ENCODE data around the gene P2RY6.

P2RY6 gene

DNA sequence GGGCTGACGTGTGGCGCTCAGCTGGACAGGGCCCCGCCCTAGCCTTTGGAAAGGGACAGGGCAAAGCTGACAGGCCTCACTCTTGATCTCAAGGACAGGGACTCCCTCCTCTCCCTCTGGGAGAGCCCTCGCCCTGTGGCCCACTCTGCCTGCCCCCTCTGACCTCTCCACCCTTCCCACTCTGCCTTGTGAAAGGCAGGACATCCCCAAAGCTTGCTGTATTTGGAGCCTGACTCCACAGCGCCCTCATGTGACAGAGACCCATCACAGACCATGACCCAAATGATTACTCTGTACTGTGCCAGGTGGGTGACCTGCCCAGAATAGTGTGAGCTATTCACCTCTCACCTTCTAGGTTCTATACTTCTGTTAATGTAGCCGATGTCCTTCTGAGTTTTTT is 35.3 kb upstream of the P2RY6 start:
- in situ Hi-C loops (cut with MboI; ENCODE audit: low sequenced_read_pairs): no loop called here

DNA sequence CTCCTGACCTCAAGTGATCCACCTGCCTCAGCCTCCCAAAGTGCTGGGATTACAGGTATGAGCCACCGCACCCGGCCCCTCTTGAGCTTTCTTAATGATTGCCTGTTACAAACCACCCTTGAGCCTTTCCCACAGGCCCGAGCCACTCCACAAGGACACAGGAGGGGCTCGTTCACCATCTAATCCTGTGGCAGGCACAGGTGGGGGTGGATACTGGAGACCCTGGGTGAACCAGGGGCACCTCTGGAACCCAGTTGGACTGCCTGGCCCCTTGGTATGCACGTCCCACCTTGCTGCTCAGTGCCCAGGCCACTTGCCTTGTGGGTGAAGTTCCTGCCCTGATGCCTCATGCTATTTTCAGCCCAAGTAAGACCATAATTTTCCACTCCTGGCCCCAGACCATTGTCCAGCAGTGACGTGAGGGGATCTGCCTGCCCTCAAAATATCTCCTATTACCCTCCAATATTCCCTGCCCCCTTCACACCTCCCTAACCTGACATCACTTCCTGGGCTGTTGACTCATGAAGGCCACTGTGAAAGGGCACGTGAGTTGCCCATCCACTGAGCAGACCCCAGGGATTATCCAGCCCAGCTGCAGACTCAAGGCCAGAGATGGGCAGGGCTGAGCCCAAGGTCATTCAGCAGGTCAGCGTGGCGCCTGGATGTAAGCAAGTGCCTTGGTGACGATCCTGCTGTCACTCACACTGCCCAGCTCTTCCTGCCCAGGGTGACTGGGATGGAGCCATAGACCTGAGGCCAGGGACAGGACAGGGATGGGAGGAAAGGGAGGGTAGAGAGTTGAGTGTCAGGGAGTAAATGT is 34.5 kb upstream of the P2RY6 start:
- in situ Hi-C loops (cut with MboI; ENCODE audit: low sequenced_read_pairs): no loop called here

DNA sequence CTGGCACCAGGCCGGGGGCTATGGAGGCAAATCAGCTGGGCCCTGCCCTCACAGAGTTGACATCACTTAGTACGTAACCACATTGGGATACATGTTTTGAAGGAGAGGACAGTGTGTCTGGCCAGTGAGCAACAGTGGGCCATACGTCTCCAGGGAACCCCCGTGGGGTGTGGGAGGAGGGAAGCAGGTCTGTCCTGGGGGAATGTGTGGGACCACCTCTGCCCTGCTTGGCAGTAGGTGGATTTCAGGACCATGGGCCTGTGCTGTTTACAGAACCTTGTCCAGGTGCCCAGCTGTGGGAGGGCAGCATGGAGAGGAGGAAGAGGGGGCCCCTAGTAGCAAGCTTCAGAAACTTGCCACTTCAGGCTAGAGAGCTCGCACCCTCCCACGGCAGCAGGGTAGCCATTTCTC is 33.0 kb upstream of the P2RY6 start:
- in situ Hi-C loops (cut with MboI; ENCODE audit: low sequenced_read_pairs): no loop called here

DNA sequence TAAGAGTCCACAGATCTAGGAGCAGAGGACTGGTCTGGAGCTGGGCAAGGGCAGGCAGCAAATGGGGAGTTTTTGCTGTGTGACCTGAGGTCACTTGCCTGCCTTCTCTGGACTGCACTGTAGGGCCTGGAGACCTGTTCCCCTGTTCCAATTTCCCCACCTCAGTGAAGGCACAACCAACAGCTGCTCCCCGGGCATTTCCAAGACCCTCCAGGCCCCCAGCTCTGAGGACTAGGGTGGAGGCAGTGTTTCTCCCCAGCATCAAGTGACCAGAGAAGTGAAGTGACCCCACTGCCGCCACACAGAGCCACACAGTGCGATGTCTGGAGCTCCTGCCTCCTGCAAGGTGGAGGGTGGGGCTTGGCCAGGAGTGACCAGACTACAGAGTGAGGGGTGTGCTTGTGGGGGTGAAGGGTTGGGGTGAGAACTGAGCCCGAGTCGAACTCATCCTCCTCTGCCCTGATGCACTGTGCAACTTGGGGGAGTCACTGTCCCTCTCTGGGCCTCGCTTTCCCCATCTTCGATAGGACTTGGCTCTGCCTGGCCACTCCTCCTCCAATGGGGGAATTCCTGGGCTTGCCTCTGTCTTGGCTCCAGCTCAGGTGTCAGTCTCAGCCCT is 32.5 kb upstream of the P2RY6 start:
- in situ Hi-C loops (cut with MboI; ENCODE audit: low sequenced_read_pairs): loop anchor here (5.0 kb wide), 1 partner anchor 52 kb away; no protein-coding TSS in a partner anchor

DNA sequence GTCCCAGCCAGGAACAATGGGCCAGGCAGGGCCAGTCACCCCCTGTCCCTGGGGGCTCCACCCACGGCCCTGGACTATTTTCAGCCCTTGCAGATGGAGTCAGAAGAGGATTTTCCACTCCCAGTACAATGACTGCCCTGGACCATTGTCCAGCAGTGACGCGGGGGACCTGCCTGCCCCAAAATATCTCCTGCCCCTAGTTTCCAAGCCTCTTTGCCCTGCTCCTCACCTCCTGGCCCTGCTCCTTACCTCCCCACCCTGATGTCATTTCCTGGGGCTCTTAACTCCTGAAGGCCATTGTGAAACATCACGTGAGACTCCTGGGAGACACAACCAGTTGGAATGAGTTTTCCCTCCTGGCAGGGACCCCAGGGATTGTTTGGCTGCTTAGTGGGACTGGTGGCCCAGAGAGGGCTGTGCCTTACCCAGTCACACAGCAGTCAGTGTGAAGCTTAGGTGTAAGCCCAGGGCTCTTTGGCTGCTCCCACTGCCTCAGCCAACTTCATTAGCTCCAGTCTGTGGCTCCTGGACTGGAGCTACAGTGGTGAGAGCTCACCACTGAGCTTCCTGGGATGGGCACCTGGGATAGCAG is 31.9 kb upstream of the P2RY6 start:
- in situ Hi-C loops (cut with MboI; ENCODE audit: low sequenced_read_pairs): loop anchor here (5.0 kb wide), 1 partner anchor 53 kb away; no protein-coding TSS in a partner anchor

DNA sequence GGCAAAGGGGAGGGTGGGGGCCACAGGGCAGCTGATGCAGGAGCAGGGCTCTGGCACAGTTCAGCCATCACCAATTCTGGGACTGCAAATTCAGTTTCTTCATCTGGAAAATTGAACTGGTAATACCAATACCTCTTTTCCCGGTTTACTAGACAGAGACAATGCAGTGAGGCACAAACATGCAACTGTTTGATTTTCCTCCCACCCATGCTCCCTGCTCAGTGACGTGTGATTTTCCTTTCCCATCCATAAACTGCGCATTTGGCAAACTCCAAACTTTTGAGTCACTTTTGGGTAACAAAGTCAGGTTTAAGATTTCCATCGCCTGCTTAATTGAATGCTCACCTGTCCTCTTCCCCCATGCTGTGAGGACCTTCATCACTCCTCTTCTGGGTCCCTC is 30.8 kb upstream of the P2RY6 start:
- in situ Hi-C loops (cut with MboI; ENCODE audit: low sequenced_read_pairs): loop anchor here (5.0 kb wide), 1 partner anchor 54 kb away; no protein-coding TSS in a partner anchor

DNA sequence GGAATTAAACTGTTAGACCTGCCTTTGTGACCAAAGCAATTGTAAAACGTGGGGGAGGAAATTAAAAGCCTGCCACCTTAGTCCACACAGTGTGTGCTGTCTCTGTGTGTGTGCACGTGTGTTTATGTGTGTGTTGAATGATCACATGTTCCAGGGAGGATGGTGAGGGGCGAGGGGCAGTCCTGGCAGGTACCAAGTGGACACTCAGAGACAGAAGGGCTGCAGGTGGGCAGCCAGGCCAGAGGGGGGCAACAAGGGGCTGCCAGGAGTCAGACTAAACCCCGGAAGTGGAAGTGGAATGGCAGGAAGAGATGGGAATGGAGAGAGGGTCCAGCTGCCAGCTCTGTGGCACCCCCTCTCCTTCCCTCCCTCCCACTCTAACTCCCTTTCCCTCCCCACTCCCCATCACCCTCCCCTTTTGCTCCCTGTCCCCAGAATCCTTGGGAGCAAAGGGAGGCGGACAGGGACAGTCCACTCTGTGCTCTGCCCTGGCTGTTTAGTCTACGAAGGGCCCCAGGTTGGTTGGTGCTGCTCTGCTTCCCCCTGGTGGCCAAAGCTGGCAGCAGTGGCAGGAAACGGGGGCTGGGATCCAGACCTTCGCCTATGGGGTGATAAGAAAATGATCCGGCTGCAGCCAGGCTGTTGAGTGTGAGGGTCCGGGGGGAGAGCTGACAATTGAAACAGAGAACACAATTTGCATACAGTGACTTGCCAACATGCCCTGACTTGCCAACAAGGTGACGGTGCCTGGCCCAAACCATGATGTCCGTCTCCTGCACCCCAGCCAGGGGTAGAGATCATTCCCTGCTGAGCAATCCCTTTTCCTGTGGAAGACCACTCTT is 29.7 kb upstream of the P2RY6 start:
- in situ Hi-C loops (cut with MboI; ENCODE audit: low sequenced_read_pairs): loop anchor here (5.0 kb wide), 1 partner anchor 55 kb away; no protein-coding TSS in a partner anchor

DNA sequence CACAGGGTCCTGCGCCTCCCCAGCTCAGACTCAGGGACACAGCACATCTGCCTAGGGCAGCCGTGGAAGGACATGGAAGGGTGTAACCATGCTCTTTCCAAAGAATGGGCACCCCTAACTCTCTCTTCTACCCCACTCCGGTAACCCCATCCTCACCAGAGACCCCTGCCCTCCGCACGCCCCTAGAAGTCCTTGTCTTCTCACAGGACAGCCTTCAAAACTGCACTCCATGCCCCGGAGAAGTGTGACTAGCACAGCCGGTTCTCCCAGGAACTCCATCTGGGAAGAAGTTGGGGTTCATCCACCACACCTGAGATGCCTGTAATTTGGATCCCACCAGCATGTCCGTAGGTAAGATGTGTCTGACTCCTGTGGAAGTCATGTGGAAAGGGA is 29.0 kb upstream of the P2RY6 start:
- in situ Hi-C loops (cut with MboI; ENCODE audit: low sequenced_read_pairs): loop anchor here (5.0 kb wide), 1 partner anchor 56 kb away; no protein-coding TSS in a partner anchor

DNA sequence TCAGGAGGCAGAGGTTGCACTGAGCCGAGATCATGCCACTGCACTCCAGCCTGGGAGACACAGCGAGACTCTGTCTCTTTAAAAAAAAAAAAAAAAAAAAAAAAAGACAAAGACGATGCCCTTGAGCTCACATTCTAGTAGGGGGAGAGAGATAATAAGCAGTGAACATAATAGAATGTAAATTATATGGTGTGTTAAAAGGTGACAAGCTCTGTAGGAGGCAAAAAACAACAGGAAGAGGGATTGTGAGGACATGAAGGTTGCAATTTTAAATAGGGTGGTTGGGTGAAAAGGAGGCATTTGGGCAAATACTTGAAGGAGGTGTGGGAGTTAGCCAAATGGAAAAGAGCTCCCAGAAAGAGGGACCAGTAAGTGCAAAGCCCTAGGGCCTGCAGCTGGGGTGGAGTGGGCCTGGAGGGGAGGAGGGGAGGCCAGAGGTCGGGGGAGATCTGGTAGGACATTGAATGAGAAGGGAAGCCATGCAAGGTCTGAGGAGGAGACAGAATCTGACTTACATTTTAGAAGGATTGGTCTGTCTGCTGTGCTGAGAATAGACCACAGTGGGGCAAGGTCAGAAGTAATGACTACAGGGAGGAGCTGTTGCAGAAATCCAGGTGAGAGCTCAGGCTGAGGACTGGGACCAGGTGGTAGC is 27.4 kb upstream of the P2RY6 start:
- in situ Hi-C loops (cut with MboI; ENCODE audit: low sequenced_read_pairs): loop anchor here (5.0 kb wide), 1 partner anchor 57 kb away; no protein-coding TSS in a partner anchor

DNA sequence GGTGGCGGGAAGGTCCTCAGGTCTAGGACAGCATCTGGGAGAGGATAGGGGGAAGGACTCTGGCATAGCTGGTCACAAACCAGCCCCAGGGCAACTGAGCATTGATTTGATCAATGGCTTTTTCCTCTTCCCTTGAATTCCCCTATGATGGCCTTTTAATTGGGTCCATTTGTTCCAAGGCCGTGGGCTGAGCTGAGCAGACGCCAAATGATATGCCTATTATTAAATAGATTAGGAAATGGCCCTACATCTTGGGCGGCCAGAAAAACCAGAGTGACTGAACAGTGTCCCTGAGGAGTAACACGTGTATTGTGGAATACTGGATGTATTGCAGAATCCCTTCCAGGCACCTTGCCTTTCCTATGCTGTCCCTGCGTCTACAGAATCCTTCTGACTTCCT is 26.7 kb upstream of the P2RY6 start:
- in situ Hi-C loops (cut with MboI; ENCODE audit: low sequenced_read_pairs): no loop called here

DNA sequence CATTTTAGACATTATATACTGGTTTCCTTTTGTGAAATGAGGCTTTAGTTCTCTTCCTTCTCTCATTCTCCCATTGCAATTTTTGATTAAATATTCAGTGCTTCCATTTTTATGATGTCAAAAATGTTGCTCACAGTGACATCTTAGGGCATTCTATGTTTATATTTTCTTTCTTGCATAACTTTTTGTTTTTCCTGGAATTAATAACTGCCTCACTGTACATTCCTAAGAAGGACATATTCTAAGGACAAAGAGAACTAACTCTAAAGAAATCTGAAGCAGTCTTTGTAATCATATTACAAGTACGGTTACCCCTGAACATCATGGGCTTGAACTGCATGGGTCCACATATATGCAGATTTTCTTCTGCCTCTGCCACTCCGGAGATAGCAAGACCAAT is 25.8 kb upstream of the P2RY6 start:
- in situ Hi-C loops (cut with MboI; ENCODE audit: low sequenced_read_pairs): no loop called here

DNA sequence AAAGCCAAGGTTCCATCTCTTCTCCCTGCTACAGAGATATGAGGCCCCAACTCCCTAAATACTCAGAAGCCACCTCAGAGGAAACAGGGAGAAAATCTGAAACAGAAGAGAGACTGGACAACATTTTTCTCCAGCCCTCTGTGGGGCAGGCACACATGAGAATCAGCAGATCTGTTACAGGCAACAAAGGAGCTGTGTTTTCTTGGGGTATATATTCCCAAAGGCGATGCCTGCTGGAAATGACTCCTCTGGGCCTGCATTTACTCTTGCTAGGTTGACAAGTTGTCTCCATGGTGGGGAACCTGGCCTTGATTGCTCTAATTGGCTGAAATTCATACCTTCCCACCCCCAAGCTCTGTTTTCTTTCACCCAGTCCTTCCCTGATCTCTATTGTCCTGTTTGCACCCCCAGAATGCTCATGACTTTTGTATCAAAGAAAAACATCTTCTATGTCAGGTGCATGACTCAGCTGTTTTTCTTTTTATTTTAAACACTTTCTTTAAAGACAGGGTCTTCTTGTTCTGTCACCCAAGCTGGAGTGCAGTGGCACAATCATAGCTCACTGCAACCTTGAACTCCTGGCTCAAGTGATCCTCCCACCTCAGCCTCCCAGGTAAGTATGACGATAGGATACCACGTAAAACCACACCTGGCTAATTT is 23.5 kb upstream of the P2RY6 start:
- in situ Hi-C loops (cut with MboI; ENCODE audit: low sequenced_read_pairs): no loop called here

DNA sequence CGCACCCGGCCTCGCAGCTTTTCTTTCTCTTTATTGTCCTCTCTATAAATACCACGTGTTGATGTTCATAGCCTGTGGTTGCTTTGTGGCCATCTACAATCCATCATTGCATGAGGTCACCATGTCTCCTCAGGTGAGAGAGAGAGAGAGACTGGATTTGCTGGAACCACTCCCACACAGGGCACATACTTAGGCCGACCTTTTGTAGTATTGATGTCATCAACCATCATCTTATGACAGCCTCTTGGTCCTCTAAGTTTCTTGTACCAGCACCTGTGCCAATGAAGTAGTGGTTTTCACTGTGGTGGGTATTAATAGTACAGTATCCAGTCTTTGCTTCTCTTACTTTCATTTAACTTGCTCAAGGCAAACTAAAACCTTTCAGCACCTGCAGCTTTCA is 22.8 kb upstream of the P2RY6 start:
- in situ Hi-C loops (cut with MboI; ENCODE audit: low sequenced_read_pairs): no loop called here

DNA sequence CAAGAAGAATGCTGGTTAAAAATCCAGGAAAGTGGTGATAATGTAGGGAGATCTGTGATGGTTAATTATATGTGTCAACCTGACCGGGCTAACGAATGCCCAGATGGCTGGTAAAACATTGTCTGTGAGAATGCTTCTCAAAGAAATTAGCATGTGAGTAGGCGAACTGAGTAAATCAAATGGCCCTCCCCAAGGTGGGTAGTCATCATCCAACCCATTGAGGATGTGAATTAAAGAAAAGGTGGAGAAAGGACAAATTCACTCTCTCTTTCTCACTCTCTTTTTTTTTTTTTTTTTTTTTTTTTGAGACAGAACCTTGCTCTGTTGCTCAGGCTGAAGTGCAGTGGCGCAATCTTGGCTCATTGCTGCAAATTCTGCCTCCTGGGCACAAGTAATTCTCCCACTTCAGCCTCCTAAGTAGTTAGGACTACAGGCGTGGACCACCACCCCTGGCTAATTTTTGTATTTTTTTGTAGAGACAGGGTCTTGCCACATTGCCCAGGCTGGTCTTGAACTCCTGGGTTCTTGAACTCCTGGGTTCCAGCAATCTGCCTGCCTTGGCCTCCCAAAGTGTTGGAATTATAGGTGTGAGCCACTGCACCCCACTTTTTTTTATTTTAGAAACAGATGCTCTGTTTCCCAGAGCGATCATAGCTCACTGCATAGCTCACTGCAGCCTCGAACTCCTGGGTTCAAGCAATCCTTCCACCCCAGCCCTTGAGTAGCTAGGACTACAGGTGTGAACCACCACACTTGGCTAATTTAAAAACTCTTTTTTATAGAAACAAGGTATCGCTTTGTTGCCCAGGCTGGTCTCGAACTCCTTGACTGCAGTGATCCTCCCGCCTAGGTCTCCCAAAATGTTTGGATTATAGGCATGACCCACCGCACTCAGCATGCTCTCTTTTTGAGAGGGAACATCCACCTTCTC is 22.0 kb upstream of the P2RY6 start:
- in situ Hi-C loops (cut with MboI; ENCODE audit: low sequenced_read_pairs): no loop called here

DNA sequence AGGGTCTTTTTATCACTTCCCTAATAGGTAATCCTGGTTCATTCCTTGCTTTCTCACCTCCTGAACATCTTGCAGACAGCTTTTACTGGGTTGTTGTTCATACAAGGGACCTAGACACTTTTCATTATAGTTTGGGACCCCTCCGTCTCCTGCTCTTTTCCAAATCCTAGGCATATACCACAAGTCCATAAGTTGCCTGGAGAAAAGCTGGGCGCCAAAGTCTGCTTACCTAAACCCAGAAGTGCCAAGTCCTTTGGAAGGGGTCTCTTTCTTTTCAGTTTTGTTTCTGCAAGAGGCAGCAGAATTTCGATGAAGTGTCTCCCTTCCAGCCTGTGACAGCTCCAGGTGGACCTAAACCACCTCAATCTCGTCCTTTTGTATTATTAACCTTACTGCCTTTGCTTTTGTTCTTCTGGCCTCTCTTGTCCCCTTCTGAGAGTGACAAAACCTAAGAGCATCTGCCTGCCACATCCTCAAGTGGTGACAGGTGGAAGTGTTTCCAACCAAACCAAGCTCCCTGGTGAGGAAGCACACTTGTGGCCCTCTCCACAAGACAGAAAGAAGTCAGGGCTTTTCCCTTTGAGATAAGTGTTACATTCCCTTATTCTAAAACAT is 19.5 kb upstream of the P2RY6 start:
- in situ Hi-C loops (cut with MboI; ENCODE audit: low sequenced_read_pairs): no loop called here

DNA sequence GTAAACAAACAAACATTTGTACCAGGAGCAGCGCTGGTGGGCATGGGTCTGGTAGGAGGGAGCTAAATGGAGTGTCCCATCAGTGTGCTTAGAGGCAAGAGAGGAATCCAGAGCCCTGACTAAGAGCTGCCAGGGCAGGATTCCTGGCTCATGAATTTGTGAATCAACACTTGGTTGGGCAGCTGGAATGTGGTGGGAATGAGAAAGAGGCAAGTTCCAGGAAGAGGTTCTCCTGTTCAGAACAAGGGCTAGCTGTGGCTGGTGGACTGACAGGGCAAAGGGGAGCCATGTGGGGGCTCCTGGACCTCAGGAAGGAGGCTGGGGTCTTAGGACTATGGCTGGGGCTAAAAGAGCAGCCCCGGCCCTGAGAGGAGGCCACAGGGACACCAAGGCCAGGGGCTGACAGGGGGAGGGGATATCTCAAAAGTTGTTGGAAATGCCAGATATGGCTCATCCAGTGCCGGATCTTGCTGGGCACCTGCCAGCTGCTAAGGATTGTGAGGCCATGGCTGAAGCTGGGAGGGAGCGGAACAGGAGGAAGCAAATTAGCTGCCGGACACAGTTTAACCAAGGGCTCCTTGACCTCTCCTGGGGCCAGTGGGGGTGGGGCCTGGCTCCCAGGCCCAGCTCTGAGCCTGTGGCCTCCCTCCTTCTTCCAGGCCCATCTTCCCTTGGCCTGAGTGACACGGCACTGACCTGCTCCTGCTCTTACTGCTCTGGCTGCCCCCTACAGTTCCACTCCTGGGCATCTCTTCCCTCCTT is 14.6 kb upstream of the P2RY6 start:
- in situ Hi-C loops (cut with MboI; ENCODE audit: low sequenced_read_pairs): no loop called here

DNA sequence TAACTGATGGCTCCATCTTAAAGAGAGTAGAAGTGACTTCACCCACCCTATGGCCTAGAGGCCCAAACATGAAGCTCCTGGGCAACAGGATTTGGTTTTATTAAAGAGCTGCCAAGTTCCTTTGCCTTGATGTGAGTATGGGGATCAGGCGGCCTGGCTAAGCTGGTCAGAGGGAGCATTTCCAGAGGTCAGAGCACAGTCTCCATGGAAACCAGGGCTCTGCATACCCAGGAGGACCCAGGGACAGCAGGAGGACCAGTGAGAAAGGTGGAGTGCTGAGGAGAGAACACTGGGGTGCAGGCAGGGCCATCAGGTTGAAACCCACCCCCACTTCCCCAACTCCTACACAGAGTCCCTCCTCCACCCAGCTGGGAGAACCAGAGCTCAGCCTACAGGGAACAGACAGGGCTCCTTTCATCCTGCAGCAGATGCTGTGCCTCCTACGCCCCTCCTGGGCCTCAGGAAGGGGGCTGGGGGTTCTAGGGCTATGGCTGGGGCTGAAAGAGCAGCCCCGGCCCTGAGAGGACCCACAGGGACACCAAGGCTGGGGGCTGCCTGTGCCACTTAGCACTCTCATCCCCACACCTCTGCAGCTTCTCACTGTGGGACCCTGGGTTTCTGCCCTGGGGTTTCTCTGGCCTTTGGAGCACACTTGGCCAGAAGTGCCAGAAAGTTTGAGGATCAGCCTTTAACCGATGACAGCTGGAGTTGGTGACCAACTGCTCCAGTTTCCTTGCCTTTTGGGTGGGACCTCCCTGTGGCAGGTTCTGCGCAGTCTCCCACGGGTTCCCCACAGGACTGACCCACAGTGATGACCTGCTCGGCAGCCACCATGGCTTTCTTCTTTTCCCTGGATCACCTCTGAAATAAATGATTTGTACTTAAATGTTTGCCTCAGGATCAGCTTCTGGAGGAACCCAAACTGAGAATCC is 13.8 kb upstream of the P2RY6 start:
- in situ Hi-C loops (cut with MboI; ENCODE audit: low sequenced_read_pairs): no loop called here
